Measurements from ENCODE around the gene NLGN3. TPM values are rescaled to one million over a fixed set of nuclear protein-coding genes. Genes with fewer than 3 reads are reported as not detected.

NLGN3 gene
- polyA plus RNA-seq, 1 donor: 2.5 TPM

DNA sequence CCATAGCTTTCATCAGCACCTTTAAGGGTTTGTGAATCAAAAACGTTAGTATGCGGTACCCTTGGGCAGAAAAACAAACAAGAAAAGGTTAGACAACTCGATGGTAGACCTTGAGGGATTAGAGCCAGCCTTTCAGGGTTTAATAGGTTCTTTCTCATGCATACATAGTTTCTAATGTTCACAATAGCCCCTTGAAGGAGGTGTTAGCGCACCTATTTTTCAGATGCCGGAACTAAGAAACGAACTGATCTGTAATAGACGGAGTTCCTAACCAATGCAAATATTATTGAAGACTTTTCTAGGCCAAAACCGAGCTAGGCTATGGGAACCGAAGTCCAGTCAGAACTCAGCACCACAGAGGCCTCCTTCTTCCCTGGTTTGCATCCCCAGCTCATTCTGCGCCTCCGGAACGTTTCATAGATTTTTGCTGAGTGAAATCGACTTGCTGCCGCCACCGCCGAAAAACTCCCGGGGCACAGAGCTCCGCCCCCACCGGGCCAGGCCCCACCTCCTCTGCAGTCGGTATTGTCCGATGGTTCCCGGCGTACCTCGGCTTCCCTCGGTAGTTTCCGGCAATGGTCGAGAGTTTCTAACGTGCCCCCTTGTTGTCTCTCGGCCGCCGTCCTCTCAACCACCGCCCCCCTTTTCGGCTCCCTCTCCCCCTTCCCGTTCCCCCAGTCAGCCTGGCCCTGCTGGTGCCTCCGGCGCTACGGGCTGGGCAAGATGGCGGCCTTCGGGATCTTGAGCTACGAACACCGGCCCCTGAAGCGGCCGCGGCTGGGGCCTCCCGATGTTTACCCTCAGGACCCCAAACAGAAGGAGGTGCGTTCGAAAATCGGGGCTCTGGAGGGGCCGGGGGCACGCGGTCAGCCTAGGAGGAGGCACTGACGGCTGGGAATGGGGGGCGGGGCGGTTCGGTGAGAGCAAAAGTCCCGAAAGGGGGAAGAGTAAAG is 26.3 kb upstream of the NLGN3 start, which contains the start of gene MED12:
Gene MED12 (plus strand): TSS at position 565 of the 953 bp plus-strand sequence. CDS start 159 bp downstream, at position 724.
- peak; percentile 86 for DNase-seq

DNA sequence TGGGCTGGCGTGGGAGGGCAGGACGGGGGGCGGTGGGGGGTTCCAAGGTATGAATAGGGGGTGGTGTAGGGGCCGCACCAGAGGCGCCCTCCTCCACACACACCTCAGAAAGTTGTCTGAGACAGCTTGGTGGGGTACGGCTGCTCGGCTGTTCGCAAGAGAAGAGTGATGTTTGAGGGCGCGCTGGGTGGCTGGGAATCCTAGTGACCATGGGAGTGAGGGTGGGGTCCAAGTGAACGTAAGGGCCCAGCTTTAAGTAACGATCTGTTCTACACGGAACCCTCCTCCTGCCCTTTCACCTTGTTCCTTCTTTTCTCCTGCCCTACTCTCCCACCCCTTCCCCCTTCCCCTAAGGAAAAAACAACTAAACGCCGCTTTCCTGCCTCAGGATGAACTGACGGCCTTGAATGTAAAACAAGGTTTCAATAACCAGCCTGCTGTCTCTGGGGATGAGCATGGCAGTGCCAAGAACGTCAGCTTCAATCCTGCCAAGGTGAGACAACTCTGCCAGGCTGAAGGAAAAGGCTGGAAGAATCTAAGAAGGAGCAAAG is 25.6 kb upstream of the NLGN3 start:
- DNase-seq: no peak

DNA sequence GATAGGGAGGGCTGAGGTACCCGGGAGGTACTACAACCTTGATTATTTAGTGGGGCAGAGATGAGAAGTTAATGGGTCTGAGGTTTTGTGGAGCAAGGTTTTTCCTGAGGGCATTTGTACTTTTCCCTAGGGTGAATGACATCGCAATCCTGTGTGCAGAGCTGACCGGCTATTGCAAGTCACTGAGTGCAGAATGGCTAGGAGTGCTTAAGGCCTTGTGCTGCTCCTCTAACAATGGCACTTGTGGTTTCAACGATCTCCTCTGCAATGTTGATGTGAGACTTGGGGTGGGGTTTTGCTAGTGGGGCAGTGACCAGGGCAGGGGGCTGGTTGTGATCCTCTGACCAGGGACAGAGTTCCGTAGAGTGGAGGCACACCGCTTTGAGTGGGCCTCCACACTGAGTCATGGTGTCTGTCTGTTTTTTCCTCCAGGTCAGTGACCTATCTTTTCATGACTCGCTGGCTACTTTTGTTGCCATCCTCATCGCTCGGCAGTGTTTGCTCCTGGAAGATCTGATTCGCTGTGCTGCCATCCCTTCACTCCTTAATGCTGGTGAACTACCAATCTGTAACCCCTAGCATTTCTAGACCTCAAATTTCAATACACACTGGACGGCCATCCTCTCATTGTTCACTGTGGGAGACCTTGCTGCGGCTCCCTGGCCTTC is 16.3 kb upstream of the NLGN3 start:
- DNase-seq: no peak

DNA sequence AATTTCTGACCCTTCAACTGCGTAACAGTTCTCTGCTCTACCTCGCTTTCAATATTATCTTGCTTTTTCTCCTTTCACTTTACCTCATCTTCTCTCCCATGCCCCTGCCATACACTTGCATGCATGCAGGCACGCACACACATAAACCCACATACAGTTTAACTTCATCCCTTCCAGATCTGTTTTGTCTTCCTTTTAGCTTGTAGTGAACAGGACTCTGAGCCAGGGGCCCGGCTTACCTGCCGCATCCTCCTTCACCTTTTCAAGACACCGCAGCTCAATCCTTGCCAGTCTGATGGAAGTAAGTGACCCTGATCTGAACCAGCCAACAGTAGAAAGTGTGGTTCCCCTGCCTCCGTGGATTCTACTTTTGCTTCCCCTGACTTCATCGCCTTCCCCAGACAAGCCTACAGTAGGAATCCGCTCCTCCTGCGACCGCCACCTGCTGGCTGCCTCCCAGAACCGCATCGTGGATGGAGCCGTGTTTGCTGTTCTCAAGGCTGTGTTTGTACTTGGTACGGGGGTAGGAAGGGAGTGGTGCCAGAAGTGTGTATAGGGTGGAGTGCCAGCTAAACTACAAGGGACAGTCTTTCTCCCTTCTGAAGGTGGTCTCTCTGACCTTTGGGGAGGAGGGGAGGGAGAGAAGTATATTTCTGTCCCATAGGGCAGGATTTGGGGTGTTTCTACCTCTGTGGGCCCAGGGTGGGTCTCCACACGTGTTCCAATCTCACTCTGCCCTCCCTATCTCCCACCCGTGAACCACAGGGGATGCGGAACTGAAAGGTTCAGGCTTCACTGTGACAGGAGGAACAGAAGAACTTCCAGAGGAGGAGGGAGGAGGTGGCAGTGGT is 15.5 kb upstream of the NLGN3 start:
- peak; percentile 43 for DNase-seq

DNA sequence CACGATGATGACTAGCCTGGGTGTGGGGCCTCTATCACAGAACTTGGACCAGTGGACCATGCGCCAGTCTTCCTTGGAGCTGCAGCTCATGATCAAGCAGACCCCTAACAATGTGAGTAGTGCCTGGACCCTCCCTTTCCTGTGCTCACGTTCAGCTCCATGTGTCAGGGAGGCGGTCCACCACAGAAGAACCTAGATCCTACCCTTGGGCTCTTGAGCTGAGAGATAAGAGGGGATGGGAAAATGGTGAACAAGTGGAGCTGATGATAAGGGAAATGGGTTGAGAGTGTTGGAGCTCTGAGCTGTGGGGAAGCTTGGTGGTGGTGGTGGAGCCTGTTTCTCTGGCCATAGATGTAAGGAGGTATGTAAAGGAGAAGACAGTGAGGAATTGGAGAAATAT is 13.1 kb upstream of the NLGN3 start:
- DNase-seq: no peak

DNA sequence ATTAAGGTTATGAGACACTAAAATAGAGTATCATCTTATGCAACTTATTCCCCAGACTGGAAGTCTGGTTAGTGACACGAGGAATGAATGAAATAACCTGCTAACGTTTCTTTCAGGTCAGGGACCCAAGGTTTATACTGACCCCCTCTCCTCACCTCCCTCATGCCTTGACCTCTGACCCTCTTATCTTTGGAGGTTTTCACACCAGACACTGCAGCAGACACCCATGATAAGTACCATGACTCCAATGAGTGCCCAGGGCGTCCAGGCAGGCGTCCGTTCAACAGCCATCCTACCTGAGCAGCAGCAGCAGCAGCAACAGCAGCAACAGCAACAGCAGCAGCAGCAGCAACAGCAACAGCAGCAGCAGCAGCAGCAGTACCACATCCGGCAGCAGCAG is 4.2 kb upstream of the NLGN3 start:
- no peak for DNase-seq

DNA sequence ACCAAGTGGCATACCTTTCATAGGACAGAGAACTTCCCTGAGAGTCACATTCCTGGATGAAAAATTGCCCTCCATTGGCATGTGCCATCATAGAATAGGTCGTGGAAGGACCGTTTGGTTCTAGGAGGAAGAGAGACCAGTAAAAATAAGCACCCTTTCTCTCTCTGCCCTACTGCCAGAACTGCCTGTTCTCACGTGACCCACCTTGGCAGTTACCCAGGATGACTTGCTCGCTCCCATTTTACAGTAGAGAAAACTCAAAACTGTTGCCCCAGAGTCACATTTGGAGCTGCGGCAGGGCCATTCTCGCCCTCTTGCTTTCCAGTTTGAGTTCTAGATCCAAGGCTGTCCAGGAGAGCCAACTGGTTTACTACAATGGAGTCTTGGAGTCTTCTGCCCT is 1.1 kb upstream of the NLGN3 start:
- DNase-seq: no peak

DNA sequence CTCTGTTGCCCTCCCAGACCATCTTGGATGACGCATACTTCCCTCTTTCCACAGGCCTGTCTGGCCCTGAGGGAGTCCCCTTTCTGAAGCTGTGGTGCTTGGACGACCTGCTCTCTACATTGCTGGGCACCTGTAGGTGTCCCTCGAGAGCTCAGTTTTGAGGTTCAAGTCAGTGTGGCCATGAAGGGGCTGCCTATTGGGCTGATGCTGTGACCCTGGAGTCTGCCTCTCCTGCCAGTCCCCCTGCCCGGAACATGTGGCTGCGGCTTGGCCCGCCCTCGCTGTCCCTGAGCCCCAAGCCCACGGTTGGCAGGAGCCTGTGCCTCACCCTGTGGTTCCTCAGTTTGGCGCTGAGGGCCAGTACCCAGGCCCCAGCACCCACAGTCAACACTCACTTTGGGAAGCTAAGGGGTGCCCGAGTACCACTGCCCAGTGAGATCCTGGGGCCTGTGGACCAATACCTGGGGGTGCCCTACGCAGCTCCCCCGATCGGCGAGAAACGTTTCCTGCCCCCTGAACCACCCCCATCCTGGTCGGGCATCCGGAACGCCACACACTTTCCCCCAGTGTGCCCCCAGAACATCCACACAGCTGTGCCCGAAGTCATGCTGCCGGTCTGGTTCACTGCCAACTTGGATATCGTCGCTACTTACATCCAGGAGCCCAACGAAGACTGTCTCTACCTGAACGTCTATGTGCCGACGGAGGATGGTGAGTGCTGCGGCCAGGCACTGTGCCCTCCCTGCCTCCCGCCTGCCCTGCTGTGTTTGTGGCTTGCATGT is 3.0 kb downstream of the NLGN3 start:
- no peak for DNase-seq

DNA sequence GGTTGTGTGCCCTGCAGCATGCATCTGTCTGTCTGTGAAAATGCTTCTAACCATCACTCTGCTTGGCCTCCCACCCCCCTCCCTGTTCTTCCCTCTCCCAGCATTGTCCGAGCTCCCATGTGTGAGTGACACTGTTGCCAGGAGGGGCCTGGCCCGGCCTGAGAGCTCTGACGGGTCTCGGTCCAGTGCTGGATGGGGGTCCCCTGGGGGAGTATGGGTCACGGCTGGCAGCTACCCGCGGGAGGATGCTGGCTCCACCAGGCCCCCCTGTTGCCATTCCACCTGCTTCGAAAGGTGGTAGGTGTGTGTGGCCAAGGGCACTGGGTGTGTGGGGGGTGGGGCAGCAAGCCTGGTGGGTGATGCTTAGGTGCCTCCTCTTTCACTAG is 3.6 kb downstream of the NLGN3 start:
- no peak for DNase-seq

DNA sequence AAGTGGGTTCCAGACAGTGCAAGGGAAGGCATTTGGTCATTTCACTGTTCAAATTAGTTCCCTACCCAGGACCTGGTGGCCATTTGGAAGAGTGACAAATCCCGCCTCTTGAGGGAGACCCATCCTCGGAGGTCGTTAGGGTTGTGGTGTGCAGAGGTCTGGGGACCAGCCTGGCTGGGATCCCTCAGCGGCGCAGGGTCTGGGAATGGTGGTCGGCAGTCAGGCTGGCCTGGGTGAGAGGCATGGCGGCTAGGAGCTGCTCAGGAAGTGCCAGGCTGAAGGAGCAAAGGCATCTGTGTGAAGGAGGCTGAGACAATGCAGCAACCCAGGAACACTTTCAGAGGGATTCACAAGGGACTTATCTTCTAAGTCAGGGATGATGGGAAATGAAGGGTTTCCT is 6.7 kb downstream of the NLGN3 start:
- no peak for DNase-seq

DNA sequence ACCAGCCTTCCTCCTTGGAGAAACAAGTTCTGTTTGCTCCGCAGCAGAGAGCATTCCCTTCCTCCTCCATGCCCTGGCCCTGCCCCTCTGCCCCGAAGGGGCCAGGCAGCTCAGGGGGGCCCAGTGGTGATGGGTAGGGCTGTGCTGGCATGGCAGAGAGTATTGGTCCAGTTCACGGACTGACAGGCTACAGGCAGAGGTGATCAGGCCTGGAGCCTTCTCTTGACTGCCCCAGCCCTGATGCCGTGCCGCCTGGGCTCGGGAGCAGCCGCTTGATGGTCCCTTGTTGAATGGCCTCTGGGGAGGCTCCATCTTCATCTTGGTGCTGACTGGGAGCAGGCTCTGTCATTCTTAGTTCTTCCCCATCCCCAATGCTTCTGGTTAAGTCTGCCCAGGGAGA is 9.6 kb downstream of the NLGN3 start:
- no peak for DNase-seq

DNA sequence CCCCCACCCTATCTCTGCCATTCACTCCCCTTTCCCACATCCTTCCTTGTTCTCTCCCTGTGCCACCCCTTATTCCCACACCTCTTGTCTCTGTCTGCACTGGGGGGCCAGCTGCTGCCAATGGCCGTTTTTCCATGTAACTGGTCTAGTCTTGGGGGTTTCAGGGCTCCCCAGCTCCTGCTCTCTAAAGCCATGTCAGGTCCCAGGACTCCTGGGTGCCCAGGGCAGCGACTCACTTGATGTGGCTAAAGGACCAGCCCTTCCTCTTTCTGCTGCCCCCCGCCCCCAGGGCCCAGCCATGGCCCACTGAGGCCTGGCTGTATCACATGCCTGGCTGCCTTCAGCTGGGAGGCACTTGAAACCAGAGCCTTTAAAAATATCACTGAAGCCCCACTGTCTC is 10.0 kb downstream of the NLGN3 start:
- no peak for DNase-seq

DNA sequence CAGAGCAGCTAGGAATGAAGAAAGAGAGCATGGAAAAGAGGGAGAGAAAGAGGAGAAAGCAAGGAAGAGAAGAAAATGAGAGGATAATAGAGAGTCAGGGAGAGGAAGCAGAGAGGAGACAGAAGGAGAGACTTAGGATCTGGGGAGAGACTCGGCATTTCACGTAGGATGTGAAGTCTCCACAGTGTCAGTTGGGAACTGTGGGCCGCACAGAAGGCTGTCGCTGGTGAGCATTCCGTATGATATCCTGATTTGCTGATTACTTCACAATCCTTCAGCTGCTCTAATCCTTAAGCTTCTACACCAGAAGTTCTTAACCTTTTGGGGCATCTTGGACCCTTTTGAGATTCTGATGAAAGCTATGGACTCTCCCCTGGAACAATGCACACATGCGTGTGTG is 14.0 kb downstream of the NLGN3 start:
- DNase-seq: no peak

DNA sequence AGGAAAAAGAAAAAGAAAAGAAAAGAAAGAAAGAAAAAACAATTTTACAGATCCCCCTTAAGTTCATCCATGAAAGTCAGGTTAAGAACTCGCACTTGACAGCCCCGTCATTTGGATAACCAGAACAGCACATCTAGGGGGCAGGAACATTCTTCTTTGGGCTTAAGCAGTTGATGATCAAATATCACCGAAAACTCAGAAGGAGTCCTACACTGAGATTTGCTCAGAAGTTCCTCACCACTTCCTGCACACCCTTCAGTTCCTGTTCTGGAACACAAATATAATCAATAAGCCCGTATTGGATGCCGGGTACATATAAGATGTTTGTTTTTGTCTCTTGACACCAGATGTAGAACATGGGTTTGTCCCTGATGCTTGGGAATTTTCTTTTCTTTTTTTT is 14.7 kb downstream of the NLGN3 start:
- DNase-seq: no peak

DNA sequence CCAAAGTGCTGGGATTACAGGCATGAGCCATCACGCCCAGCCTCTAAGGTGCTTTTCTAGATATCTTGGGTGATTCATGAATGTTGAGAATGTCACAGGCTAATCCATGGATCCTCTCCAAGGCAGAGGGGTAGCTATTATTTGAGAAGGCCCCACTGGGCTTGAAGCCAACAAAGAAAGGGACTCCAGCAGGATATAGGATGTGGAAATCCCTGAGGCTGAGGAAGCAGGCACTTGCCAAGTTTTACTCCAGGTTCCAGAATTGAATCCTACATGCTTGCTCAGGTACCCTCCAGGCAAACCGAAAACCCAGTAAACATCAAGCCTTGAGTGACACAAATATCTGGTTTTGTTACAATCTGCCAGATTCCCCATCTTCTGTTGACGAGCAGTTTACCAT is 15.8 kb downstream of the NLGN3 start:
- no peak for DNase-seq

DNA sequence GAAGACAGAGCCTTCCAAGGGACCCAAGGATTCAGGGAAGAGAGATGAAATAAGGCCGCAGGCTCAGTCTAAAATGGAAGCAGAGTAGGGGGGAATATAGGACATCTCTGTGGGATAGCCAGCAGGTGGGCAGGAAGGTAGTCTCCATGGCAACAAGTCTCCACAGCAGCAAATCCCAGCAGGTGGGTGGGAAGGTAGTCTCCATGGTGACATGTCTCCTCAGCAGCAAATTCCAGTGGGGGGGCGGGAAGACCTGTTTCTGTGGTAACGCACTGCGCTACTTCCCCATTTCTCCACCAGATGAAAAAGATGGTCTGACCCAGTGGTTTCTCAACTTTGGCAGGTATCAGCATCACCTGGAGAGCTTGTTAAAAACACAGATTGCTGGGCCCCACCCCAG is 18.3 kb downstream of the NLGN3 start:
- no peak for DNase-seq

DNA sequence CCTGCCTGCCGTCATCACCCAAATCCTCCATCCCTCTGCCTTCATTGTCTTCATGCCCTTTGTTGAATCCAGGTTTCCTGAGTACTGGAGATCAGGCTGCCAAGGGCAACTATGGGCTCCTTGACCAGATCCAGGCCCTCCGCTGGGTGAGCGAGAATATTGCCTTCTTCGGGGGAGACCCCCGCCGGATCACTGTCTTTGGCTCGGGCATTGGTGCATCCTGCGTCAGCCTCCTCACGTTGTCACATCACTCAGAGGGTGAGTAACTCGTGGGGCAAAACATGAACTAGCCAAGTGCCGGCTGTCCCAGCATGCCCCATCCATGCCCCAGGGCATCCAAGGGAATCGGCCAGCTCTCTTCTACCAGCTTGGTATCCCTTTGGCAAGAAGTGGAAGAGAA is 19.4 kb downstream of the NLGN3 start:
- no peak for DNase-seq

DNA sequence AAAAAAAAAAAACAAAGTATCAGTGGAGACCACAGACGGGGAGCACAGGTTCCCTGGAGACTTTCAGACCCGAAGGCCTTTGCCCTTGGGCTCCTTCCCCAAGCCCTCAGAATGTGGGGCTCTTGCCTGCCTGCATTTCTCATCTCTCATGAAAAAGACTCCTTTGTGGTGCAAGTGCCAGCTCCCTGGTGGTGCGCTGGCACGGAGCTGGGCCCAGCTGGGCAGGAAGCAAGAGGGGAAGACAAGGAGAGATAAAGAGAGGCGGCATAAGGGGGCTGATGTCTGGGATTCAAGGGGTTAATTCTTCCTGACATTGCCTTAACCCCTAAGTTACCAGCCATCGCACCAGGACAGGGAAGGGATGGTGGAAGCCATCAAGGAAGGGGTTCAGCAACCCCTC is 21.8 kb downstream of the NLGN3 start:
- no peak for DNase-seq

DNA sequence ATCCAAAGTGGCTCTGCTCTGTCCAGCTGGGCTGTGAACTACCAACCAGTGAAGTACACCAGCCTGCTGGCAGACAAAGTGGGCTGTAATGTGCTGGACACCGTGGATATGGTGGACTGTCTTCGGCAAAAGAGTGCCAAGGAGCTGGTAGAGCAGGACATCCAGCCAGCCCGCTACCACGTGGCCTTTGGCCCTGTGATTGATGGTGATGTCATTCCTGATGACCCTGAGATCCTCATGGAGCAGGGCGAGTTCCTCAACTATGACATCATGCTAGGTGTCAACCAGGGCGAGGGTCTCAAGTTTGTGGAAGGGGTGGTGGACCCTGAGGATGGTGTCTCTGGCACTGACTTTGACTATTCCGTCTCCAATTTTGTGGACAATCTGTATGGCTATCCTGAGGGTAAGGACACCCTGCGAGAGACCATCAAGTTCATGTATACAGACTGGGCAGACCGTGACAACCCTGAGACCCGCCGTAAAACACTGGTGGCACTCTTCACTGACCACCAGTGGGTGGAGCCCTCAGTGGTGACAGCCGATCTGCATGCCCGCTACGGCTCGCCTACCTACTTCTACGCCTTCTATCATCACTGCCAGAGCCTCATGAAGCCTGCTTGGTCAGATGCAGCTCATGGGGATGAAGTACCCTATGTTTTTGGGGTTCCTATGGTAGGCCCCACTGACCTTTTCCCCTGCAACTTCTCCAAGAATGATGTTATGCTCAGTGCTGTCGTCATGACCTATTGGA is 22.6 kb downstream of the NLGN3 start:
- DNase-seq: no peak

DNA sequence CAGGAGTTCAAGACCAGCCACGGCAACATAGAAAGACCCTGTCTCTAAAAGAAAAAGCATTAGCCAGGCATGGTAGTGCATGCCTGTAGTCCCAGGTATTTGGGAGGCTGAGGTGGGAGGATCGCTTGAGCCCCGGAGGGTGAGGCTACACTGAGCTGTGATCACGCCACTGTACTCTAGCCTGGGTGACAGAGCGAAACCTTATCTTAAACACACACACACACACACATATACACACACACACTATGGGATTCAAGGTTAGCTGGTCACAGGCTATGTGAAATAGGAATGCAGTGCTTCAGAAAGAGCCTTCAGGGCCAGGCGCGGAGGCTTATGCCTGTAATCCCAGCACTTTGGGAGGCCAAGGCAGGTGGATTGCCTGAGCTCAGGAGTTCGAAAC is 23.5 kb downstream of the NLGN3 start:
- no peak for DNase-seq

DNA sequence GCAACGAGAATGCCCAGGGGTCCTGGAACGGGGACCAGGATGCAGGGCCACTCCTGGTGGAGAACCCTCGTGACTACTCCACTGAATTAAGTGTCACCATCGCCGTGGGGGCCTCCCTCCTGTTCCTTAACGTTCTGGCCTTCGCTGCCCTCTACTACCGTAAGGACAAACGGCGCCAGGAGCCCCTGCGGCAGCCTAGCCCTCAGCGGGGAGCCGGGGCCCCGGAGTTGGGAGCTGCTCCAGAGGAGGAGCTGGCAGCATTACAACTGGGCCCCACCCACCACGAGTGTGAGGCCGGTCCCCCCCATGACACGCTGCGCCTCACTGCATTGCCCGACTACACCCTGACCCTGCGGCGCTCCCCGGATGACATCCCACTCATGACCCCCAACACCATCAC is 24.9 kb downstream of the NLGN3 start:
- no peak for DNase-seq
